Vagina (tissue), 2 donors: ENCODE measurements around the gene SCN3A. TPM values are rescaled to one million over a fixed set of nuclear protein-coding genes. Genes with fewer than 3 reads are reported as not detected.

Source experiments
- DNase-seq, 2 donors: peaks; one replicate each; pipeline ENCODE4 v3.0.0-alpha.2; 2017; ENCODE audit errors: extremely low spot score in 2 of 2
- H3K27ac ChIP-seq: fragments of 200-600 bp; sonication (generic); one replicate; pipeline ENCODE4 v1.5.1; 2019
- H3K27me3 ChIP-seq: fragments of 200-600 bp; sonication (generic); one replicate; pipeline ENCODE4 v1.5.1; 2019
- H3K36me3 ChIP-seq, 2 donors: fragments of 200-600 bp; sonication (generic); one replicate each; pipeline ENCODE4 v1.5.1; 2017 to 2019
- H3K4me1 ChIP-seq: fragments of 200-600 bp; sonication (generic); one replicate; pipeline ENCODE4 v1.5.1; 2019
- H3K4me3 ChIP-seq, 2 donors: fragments of 200-600 bp; sonication (generic); 1 replicate in 1 of 2; 2 replicates in 1 of 2; pipeline ENCODE4 v1.5.1; 2016 to 2019
- H3K9me3 ChIP-seq: fragments of 200-600 bp; sonication (generic); one replicate; pipeline ENCODE4 v1.5.1; 2019
- CTCF ChIP-seq, 3 experiments: fragments of 450-650 bp in 2 of 3; fragments of 200-600 bp in 1 of 3; sonication (generic) in 1 of 3; IDR thresholded peaks; one replicate each; pipeline ENCODE4 v1.5.1; 2017 to 2019; ENCODE audit warnings: antibody characterized with exemption in 3 of 3, mild to moderate bottlenecking in 2 of 3, moderate library complexity in 2 of 3
- POLR2A ChIP-seq, 2 donors: fragments of 450-650 bp; IDR thresholded peaks; one replicate each; pipeline ENCODE4 v1.6.1; 2017; ENCODE audit warnings: antibody characterized with exemption in 2 of 2, mild to moderate bottlenecking in 2 of 2, moderate library complexity in 2 of 2
- POLR2AphosphoS5 ChIP-seq, 2 donors: sonication (generic); formaldehyde crosslinking; IDR thresholded peaks; one replicate each; pipeline ENCODE4 v1.9.0; 2017; ENCODE audit warnings: antibody characterized with exemption in 2 of 2, mild to moderate bottlenecking in 2 of 2, low read depth in 1 of 2; ENCODE audit not compliant: insufficient read depth in 1 of 2
- intact Hi-C: fragments of 100-400 bp; cut with DNase I; formaldehyde crosslinking; loops from one replicate; pipeline ENCODE4 v1.15.1; 2023
- total RNA-seq: library from RNA; depleted of rRNA; stranded (reverse); fragments of >200 nt; gene quantifications from one replicate; pipeline ENCODE4 v1.2.3, GENCODE V29; 2016

The SCN3A gene
- total RNA-seq, 1 donor from 2014 or later, result 2.0 TPM

GRCh38 chr2:165074884-165075283, 129.0 kb downstream of the SCN3A start:
- H3K4me3 ChIP-seq, result no peak overlapping the region
- no peaks in the 10 kb centered on the region for H3K27me3 ChIP-seq
- H3K9me3 ChIP-seq, result no peaks in the 10 kb centered on the region
- TF ChIP-seq POLR2A (IDR thresholded peaks at IDR 0.05) (no peak), CTCF (IDR thresholded peaks at IDR 0.05) (no peak), POLR2AphosphoS5 (IDR thresholded peaks at IDR 0.05; ENCODE audit: insufficient read depth in 1 of 2, low read depth in 1 of 2) (no peak)
- intact Hi-C loops, result no loop called here
- no peaks in the 10 kb centered on the region for H3K4me1 ChIP-seq
- DNase-seq, result no peak
- H3K36me3 ChIP-seq, result no peaks in the 10 kb centered on the region
- H3K27ac ChIP-seq, result no peak overlapping the region

GRCh38 chr2:165074323-165074722, 129.5 kb downstream of the SCN3A start:
- Histone ChIP-seq H3K4me3 (no peak overlapping the region), H3K27me3 (no peaks in the 10 kb centered on the region), H3K27ac (no peak overlapping the region), H3K4me1 (no peaks in the 10 kb centered on the region), H3K36me3 (no peaks in the 10 kb centered on the region), H3K9me3 (no peaks in the 10 kb centered on the region)
- intact Hi-C loops, result no loop called here
- DNase-seq, result no peak
- TF ChIP-seq POLR2AphosphoS5 (IDR thresholded peaks at IDR 0.05; ENCODE audit: insufficient read depth in 1 of 2, low read depth in 1 of 2) (no peak), CTCF (IDR thresholded peaks at IDR 0.05) (no peak), POLR2A (IDR thresholded peaks at IDR 0.05) (no peak)

- intact Hi-C loops, result no loop called here
- Histone ChIP-seq H3K4me3 (no peak overlapping the region), H3K36me3 (no peaks in the 10 kb centered on the region), H3K27me3 (no peaks in the 10 kb centered on the region), H3K27ac (no peak overlapping the region), H3K9me3 (no peaks in the 10 kb centered on the region), H3K4me1 (peaks cover 7% of the 10 kb centered on the region)
- TF ChIP-seq POLR2AphosphoS5 (IDR thresholded peaks at IDR 0.05; ENCODE audit: insufficient read depth in 1 of 2, low read depth in 1 of 2) (no peak), POLR2A (IDR thresholded peaks at IDR 0.05) (no peak), CTCF (IDR thresholded peaks at IDR 0.05) (no peak)
- no peak for DNase-seq
Observed at GRCh38 chr2:165070076-165070475, 133.8 kb downstream of the SCN3A start.

- Histone ChIP-seq H3K4me3 (no peak overlapping the region), H3K9me3 (no peaks in the 10 kb centered on the region), H3K36me3 (no peaks in the 10 kb centered on the region), H3K27me3 (no peaks in the 10 kb centered on the region), H3K4me1 (peaks cover 7% of the 10 kb centered on the region), H3K27ac (no peak overlapping the region)
- intact Hi-C loops, result no loop called here
- TF ChIP-seq CTCF (IDR thresholded peaks at IDR 0.05), result no peak
- TF ChIP-seq POLR2AphosphoS5 (IDR thresholded peaks at IDR 0.05; ENCODE audit: insufficient read depth in 1 of 2, low read depth in 1 of 2), result no peak
- TF ChIP-seq POLR2A (IDR thresholded peaks at IDR 0.05), result no peak
- no peak for DNase-seq
Observed at GRCh38 chr2:165069151-165069550, 134.7 kb downstream of the SCN3A start.

- H3K4me1 ChIP-seq, result peaks cover 7% of the 10 kb centered on the region
- intact Hi-C loops, result no loop called here
- no peaks in the 10 kb centered on the region for H3K36me3 ChIP-seq
- no peaks in the 10 kb centered on the region for H3K27me3 ChIP-seq
- no peak for TF ChIP-seq POLR2AphosphoS5 (IDR thresholded peaks at IDR 0.05; ENCODE audit: insufficient read depth in 1 of 2, low read depth in 1 of 2)
- TF ChIP-seq POLR2A (IDR thresholded peaks at IDR 0.05), result no peak
- TF ChIP-seq CTCF (IDR thresholded peaks at IDR 0.05), result no peak
- no peaks in the 10 kb centered on the region for H3K9me3 ChIP-seq
- H3K27ac ChIP-seq, result no peak overlapping the region
- DNase-seq, result no peak
- no peak overlapping the region for H3K4me3 ChIP-seq
Observed at GRCh38 chr2:165068487-165068757, 135.4 kb downstream of the SCN3A start.
